Liver (tissue), 9 donors: ENCODE measurements around the gene RETREG1. TPM values are rescaled to one million over a fixed set of nuclear protein-coding genes. Genes with fewer than 3 reads are reported as not detected.

Source experiments
- DNase-seq: peaks from one replicate; pipeline ENCODE4 v3.0.0-alpha.2; 2017; ENCODE audit warnings: low spot score
- H3K27ac ChIP-seq, 2 donors: one replicate each; pipeline ENCODE4 v1.7.0; 2013; ENCODE audit warnings: inconsistent platforms in 2 of 2, low read length in 2 of 2, control low read depth in 1 of 2, low read depth in 1 of 2, mild to moderate bottlenecking in 1 of 2
- H3K27me3 ChIP-seq, 4 donors: one replicate each; pipeline versions ENCODE4 v1.6.1 to v1.7.0; 2013; ENCODE audit warnings: low read length in 3 of 4, inconsistent platforms in 1 of 4, mild to moderate bottlenecking in 1 of 4, moderate library complexity in 1 of 4; ENCODE audit not compliant: control insufficient read depth in 4 of 4, insufficient read depth in 4 of 4
- H3K36me3 ChIP-seq, 4 donors: one replicate each; pipeline versions ENCODE4 v1.6.1 to v1.7.0; 2013; ENCODE audit warnings: low read length in 3 of 4, mild to moderate bottlenecking in 3 of 4, low read depth in 1 of 4, moderate library complexity in 1 of 4; ENCODE audit not compliant: control insufficient read depth in 4 of 4, insufficient read depth in 3 of 4
- H3K4me1 ChIP-seq, 4 donors: one replicate each; pipeline versions ENCODE4 v1.6.1 to v1.7.0; 2013; ENCODE audit warnings: low read length in 3 of 4, mild to moderate bottlenecking in 3 of 4, moderate library complexity in 1 of 4; ENCODE audit not compliant: control insufficient read depth in 4 of 4, insufficient read depth in 4 of 4
- H3K4me3 ChIP-seq, 3 donors: one replicate each; pipeline versions ENCODE4 v1.6.1 to v1.7.0; 2013; ENCODE audit warnings: low read length in 3 of 3, control low read depth in 1 of 3, low read depth in 1 of 3, mild to moderate bottlenecking in 1 of 3
- H3K9ac ChIP-seq, 2 donors: one replicate each; pipeline ENCODE4 v1.7.0; 2013; ENCODE audit warnings: low read length in 2 of 2, mild to moderate bottlenecking in 2 of 2, moderate library complexity in 2 of 2, control low read depth in 1 of 2, low read depth in 1 of 2
- H3K9me3 ChIP-seq, 4 donors: one replicate each; pipeline versions ENCODE4 v1.6.1 to v1.7.0; 2013; ENCODE audit warnings: low read length in 3 of 4; ENCODE audit not compliant: control insufficient read depth in 4 of 4
- CTCF ChIP-seq: fragments of 150-350 bp; IDR thresholded peaks from 2 replicates; pipeline ENCODE4 v1.5.1; 2017; ENCODE audit warnings: improper control_type of control experiment, low read depth, low read length; ENCODE audit not compliant: missing input control
- FOXA1 ChIP-seq: IDR thresholded peaks from 2 replicates; pipeline ENCODE4 v1.6.1; 2016; ENCODE audit warnings: antibody characterized with exemption
- FOXA2 ChIP-seq: IDR thresholded peaks from 2 replicates; pipeline ENCODE4 v1.6.1; 2016; ENCODE audit warnings: antibody characterized with exemption
- GABPA ChIP-seq, 2 donors: IDR thresholded peaks in 1 of 2; conservative IDR thresholded peaks in 1 of 2; 2 replicates each; pipeline ENCODE4 v1.6.1; 2016; ENCODE audit warnings: antibody characterized with exemption in 2 of 2, mild to moderate bottlenecking in 1 of 2, moderate library complexity in 1 of 2
- HNF4A ChIP-seq, 2 donors: conservative IDR thresholded peaks; 2 replicates each; pipeline ENCODE4 v1.6.1; 2016; ENCODE audit warnings: antibody characterized with exemption in 2 of 2, mild to moderate bottlenecking in 2 of 2
- HNF4G ChIP-seq: IDR thresholded peaks from 2 replicates; pipeline ENCODE4 v1.6.1; 2016; ENCODE audit warnings: antibody characterized with exemption
- JUND ChIP-seq, 2 donors: IDR thresholded peaks; 2 replicates each; pipeline ENCODE4 v1.6.1; 2016; ENCODE audit warnings: antibody characterized with exemption in 2 of 2
- RAD21 ChIP-seq, 2 donors: IDR thresholded peaks; 2 replicates each; pipeline ENCODE4 v1.6.1; 2016; ENCODE audit warnings: antibody characterized with exemption in 2 of 2, mild to moderate bottlenecking in 2 of 2
- REST ChIP-seq: IDR thresholded peaks from 2 replicates; pipeline ENCODE4 v1.6.1; 2016; ENCODE audit warnings: antibody characterized with exemption, mild to moderate bottlenecking
- RXRA ChIP-seq, 2 donors: IDR thresholded peaks; 2 replicates each; pipeline ENCODE4 v1.6.1; 2017 to 2018; ENCODE audit warnings: antibody characterized with exemption in 2 of 2, mild to moderate bottlenecking in 1 of 2
- SP1 ChIP-seq: IDR thresholded peaks from 2 replicates; pipeline ENCODE4 v1.6.1; 2018; ENCODE audit warnings: antibody characterized with exemption, mild to moderate bottlenecking
- TAF1 ChIP-seq: conservative IDR thresholded peaks from 2 replicates; pipeline ENCODE4 v1.6.1; 2016; ENCODE audit warnings: antibody characterized with exemption, mild to moderate bottlenecking
- WGBS: extraction: QIAGEN DNeasy Blood & Tissue Kit; methylation state at CpG from one replicate; pipeline ENCODE4 v1.1.7; 2013; 5-methylcytosine and 5-hydroxymethylcytosine counted together
- polyA plus RNA-seq, 2 donors: library from polyadenylated mRNA; stranded (reverse) in 1 of 2; unstranded in 1 of 2; fragments of 200-250 nt in 1 of 2; fragments of >200 nt in 1 of 2; fragmentation: Nextera tagmentation in 1 of 2; extraction: Ambion mirVana in 1 of 2; gene quantifications; one replicate each; pipeline versions ENCODE4 v1.2.1 to v1.2.3, GENCODE V29; 2013 to 2015
- total RNA-seq, 2 donors: library from RNA; depleted of rRNA; stranded (reverse); fragments of >200 nt; gene quantifications; one replicate each; pipeline ENCODE4 v1.2.3, GENCODE V29; 2014
- TF ChIP-seq, protein P1 (sequence below): IDR thresholded peaks from 2 replicates; pipeline ENCODE4 v1.6.1; 2016; ENCODE audit warnings: antibody characterized with exemption
- TF ChIP-seq, protein P2 (sequence below): IDR thresholded peaks from 2 replicates; pipeline ENCODE4 v1.6.1; 2016; ENCODE audit warnings: antibody characterized with exemption
- donor health status: healthy.
- donor health status: healthy.
- donor health status: healthy.
- donor health status: healthy.
- donor health status: healthy.

RETREG1 gene
- total and polyA plus RNA-seq, 4 donors, result 0.70 to 28.1 (median 4.2) TPM

- no peak for TF ChIP-seq CTCF
- no peak for TF ChIP-seq RAD21 (IDR thresholded peaks at IDR 0.05)
- no peak for TF ChIP-seq RXRA (IDR thresholded peaks at IDR 0.05)
- TF ChIP-seq HNF4A (conservative IDR thresholded peaks at IDR 0.05), result no peak
- TF ChIP-seq, protein P1, sequence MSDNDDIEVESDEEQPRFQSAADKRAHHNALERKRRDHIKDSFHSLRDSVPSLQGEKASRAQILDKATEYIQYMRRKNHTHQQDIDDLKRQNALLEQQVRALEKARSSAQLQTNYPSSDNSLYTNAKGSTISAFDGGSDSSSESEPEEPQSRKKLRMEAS, result no peak
These were observed 125.9 kb downstream of the RETREG1 start (continued) for GRCh38 chr5:16490911-16491310.

GRCh38 chr5:16489322-16489791 is 127.4 kb downstream of the RETREG1 start:
- peaks cover 0 to 29% (median 10%) of the 10 kb centered on the region in 4 donors for H3K4me1 ChIP-seq
- TF ChIP-seq, protein P1, result peak; percentile 50
- TF ChIP-seq RAD21 (IDR thresholded peaks at IDR 0.05), result peak; percentile 89 to 98
- peak; percentile 81 for TF ChIP-seq CTCF
- TF ChIP-seq GABPA (IDR thresholded peaks at IDR 0.05 in 1 of 2, conservative IDR thresholded peaks at IDR 0.05 in 1 of 2), result no peak
- TF ChIP-seq SP1, result peak; percentile 24
- H3K36me3 ChIP-seq, result peaks cover 0 to 4% (median 0%) of the 10 kb centered on the region in 4 donors
- H3K9ac ChIP-seq, result no peak overlapping the region
- no peaks in the 10 kb centered on the region for H3K27me3 ChIP-seq
- H3K4me3 ChIP-seq, result no peak overlapping the region
- WGBS, result 17% methylated on average over 1 of the region's 1 CpG
- no peak overlapping the region for H3K27ac ChIP-seq
- H3K9me3 ChIP-seq, result no peaks in the 10 kb centered on the region
- DNase-seq, result no peak

- Histone ChIP-seq H3K4me1 (peaks cover 0 to 23% (median 9%) of the 10 kb centered on the region in 4 donors), H3K9me3 (no peaks in the 10 kb centered on the region), H3K27me3 (no peaks in the 10 kb centered on the region), H3K27ac (peak overlapping the region; percentile 40 to 64), H3K9ac (no peak overlapping the region), H3K36me3 (peaks cover 0 to 4% (median 0%) of the 10 kb centered on the region in 4 donors), H3K4me3 (no peak overlapping the region)
- no peak for DNase-seq
- TF ChIP-seq JUND (IDR thresholded peaks at IDR 0.05) (no peak), FOXA2 (no peak), HNF4G (peak; percentile 26), FOXA1 (no peak), REST (no peak), RAD21 (IDR thresholded peaks at IDR 0.05) (no peak), TAF1 (no peak), RXRA (IDR thresholded peaks at IDR 0.05) (no peak), HNF4A (conservative IDR thresholded peaks at IDR 0.05) (peak in 1 of 2 donors; percentile 46), SP1 (no peak), CTCF (no peak)
- TF ChIP-seq, protein P2, sequence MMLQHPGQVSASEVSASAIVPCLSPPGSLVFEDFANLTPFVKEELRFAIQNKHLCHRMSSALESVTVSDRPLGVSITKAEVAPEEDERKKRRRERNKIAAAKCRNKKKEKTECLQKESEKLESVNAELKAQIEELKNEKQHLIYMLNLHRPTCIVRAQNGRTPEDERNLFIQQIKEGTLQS, result no peak
- WGBS, result 93% methylated on average over 2 of the region's 2 CpGs
These were observed 129.3 kb downstream of the RETREG1 start for GRCh38 chr5:16487456-16487855.
